ENCODE data around the gene ZNF280B.

DNA sequence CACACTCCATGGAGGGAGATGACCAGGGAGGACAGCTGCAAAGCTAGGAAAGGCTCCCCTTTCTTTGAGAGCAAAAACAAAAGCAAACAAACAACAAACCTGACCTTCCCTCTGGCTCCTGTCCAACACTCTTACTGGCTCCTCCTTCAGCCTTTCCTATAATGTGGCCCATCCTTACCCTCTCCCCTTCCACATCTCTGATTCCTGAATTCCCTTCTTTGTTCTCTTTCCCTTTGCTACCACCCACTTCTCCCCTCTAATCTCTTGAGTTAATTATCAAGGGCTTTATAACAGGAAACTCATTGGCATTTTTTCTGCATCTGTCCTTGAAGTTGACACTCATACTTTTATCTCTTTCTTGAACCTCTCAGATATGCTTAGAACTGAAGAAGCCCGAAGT lies 56.3 kb downstream of the ZNF280B start:
- TF ChIP-seq, protein P1, sequence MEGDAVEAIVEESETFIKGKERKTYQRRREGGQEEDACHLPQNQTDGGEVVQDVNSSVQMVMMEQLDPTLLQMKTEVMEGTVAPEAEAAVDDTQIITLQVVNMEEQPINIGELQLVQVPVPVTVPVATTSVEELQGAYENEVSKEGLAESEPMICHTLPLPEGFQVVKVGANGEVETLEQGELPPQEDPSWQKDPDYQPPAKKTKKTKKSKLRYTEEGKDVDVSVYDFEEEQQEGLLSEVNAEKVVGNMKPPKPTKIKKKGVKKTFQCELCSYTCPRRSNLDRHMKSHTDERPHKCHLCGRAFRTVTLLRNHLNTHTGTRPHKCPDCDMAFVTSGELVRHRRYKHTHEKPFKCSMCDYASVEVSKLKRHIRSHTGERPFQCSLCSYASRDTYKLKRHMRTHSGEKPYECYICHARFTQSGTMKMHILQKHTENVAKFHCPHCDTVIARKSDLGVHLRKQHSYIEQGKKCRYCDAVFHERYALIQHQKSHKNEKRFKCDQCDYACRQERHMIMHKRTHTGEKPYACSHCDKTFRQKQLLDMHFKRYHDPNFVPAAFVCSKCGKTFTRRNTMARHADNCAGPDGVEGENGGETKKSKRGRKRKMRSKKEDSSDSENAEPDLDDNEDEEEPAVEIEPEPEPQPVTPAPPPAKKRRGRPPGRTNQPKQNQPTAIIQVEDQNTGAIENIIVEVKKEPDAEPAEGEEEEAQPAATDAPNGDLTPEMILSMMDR (conservative IDR thresholded peaks at IDR 0.05), result no peak
- no peak for TF ChIP-seq ZFX (IDR thresholded peaks at IDR 0.05)
